Endothelial cell of umbilical vein (primary cell): ENCODE measurements around the gene ETV4. TPM values are rescaled to one million over a fixed set of nuclear protein-coding genes. Genes with fewer than 3 reads are reported as not detected.

Experiments used
- BruUV-seq: library from RNA; stranded (reverse); fragments of 400-500 nt; replicated peaks from 2 replicates; lab custom pipeline; 2021; lab: Mats Ljungman, UMichigan
- CTCF ChIA-PET: fragments of 300-600, 350-600 bp; sonication (Branson Sonifier 250); formaldehyde crosslinking; loops from one replicate; lab custom pipeline; 2021; ENCODE audit warnings: antibody characterized with exemption, inconsistent platforms; lab: Charles Lee
- POLR2A ChIA-PET: fragments of 300-600, 350-600 bp; sonication (Branson Sonifier 250); formaldehyde crosslinking; loops from one replicate; lab custom pipeline; 2021; ENCODE audit warnings: antibody characterized with exemption, inconsistent platforms; lab: Charles Lee
- DNase-seq: peaks from one replicate; pipeline ENCODE4 v3.0.0-alpha.2; 2011; ENCODE audit warnings: low read depth, low spot score
- FAIRE-seq: peaks from 2 replicates; lab custom pipeline; 2011; peaks lifted over from hg19 to GRCh38; lab: Jason Lieb, UNC
- H2AFZ ChIP-seq: 2 replicates; pipeline ENCODE4 v1.6.0; 2012; ENCODE audit warnings: low read depth, low read length, control low read depth, inconsistent platforms
- H3K27ac ChIP-seq: 2 replicates; pipeline ENCODE4 v1.5.1; 2011; ENCODE audit warnings: low read depth, mild to moderate bottlenecking, control low read depth, low read length, moderate library complexity; ENCODE audit not compliant: insufficient read depth
- H3K27me3 ChIP-seq, 2 experiments: 2 replicates each; pipeline versions ENCODE4 v1.6.0 to v1.6.1; 2011; ENCODE audit warnings: low read length in 2 of 2, mixed read lengths in 1 of 2; ENCODE audit not compliant: control insufficient read depth in 2 of 2, insufficient read depth in 2 of 2
- H3K36me3 ChIP-seq, 2 experiments: 2 replicates in 1 of 2; 3 replicates in 1 of 2; pipeline ENCODE4 v1.5.1; 2011; ENCODE audit warnings: low read length in 2 of 2, mild to moderate bottlenecking in 1 of 2, moderate library complexity in 1 of 2; ENCODE audit not compliant: control insufficient read depth in 2 of 2, insufficient read depth in 2 of 2; ENCODE audit errors: extremely low read depth in 1 of 2
- H3K4me1 ChIP-seq: 3 replicates; pipeline ENCODE4 v1.5.1; 2011; ENCODE audit warnings: mild to moderate bottlenecking, low read length; ENCODE audit not compliant: control insufficient read depth, insufficient read depth; ENCODE audit errors: extremely low read depth
- H3K4me2 ChIP-seq: 2 replicates; pipeline ENCODE4 v1.6.1; 2011; ENCODE audit warnings: low read length, control low read depth, mixed read lengths; ENCODE audit not compliant: insufficient read depth
- H3K4me3 ChIP-seq, 3 experiments: fragments of 200-600 bp in 1 of 3; sonication (generic), shearing (Covaris generic) in 1 of 3; replicated peaks in 1 of 3; 2 replicates each; pipeline ENCODE4 v1.5.1; 2011 to 2016; ENCODE audit warnings: control low read depth in 3 of 3, low read length in 3 of 3, mild to moderate bottlenecking in 2 of 3, inconsistent platforms in 1 of 3, low read depth in 1 of 3, moderate library complexity in 1 of 3; ENCODE audit not compliant: insufficient read depth in 1 of 3
- H3K79me2 ChIP-seq: 2 replicates; pipeline ENCODE4 v1.6.0; 2012; ENCODE audit warnings: low read length, inconsistent platforms; ENCODE audit not compliant: control insufficient read depth, insufficient read depth
- H3K9ac ChIP-seq: replicated peaks from 2 replicates; pipeline ENCODE3; 2011; ENCODE audit warnings: low read length, control low read depth; ENCODE audit not compliant: insufficient read depth; ENCODE audit errors: extremely low read depth
- H3K9me1 ChIP-seq: replicated peaks from 3 replicates; pipeline ENCODE4 v1.6.0; 2011; ENCODE audit warnings: mild to moderate bottlenecking, low read length; ENCODE audit not compliant: control insufficient read depth, insufficient read depth; ENCODE audit errors: extremely low read depth
- H3K9me3 ChIP-seq: replicated peaks from 2 replicates; pipeline ENCODE4 v1.5.1; 2012; ENCODE audit warnings: low read length, inconsistent platforms; ENCODE audit not compliant: control insufficient read depth, insufficient read depth
- H4K20me1 ChIP-seq: replicated peaks from 2 replicates; pipeline ENCODE3; 2011; ENCODE audit warnings: mild to moderate bottlenecking, low read length; ENCODE audit not compliant: control insufficient read depth, insufficient read depth; ENCODE audit errors: extremely low read depth
- EZH2 ChIP-seq: IDR thresholded peaks from 2 replicates; pipeline ENCODE4 v1.6.1; 2012; ENCODE audit warnings: borderline replicate concordance, low read depth, mild to moderate bottlenecking, moderate library complexity, low read length, inconsistent platforms; ENCODE audit not compliant: severe bottlenecking
- FOS ChIP-seq: IDR thresholded peaks from 2 replicates; pipeline ENCODE4 v1.6.1; 2011; ENCODE audit warnings: mild to moderate bottlenecking, low read length, moderate library complexity, borderline replicate concordance; ENCODE audit not compliant: insufficient read depth
- GATA2 ChIP-seq: IDR thresholded peaks from 2 replicates; pipeline ENCODE4 v1.7.0; 2011; ENCODE audit warnings: low read depth, mild to moderate bottlenecking, moderate library complexity, mixed read lengths, low read length; ENCODE audit not compliant: insufficient read length, insufficient read depth
- MYC ChIP-seq: IDR thresholded peaks from one replicate; pipeline ENCODE4 v1.6.1; 2011; ENCODE audit warnings: mild to moderate bottlenecking, low read depth, low read length
- POLR2AphosphoS5 ChIP-seq: IDR thresholded peaks from 2 replicates; pipeline ENCODE4 v1.6.1; 2012; ENCODE audit warnings: low read depth, mild to moderate bottlenecking, control low read depth, low read length, moderate library complexity; ENCODE audit not compliant: insufficient read depth
- dilution Hi-C: fragments of 300-500 bp; cut with MboI; formaldehyde crosslinking; loops from one replicate; pipeline ENCODE4 v1.15.0; 2019; ENCODE audit warnings: low sequenced_read_pairs; ENCODE audit not compliant: extremely low pct_ligation_motif_present
- intact Hi-C: fragments of 100-400 bp; cut with micrococcal nuclease; formaldehyde crosslinking; loops from one replicate; pipeline ENCODE4 v1.10.0; 2022
- polyA plus RNA-seq, 4 experiments: library from polyadenylated mRNA; depleted of rRNA in 3 of 4; stranded (reverse) in 3 of 4; unstranded in 1 of 4; fragments of >200 nt; gene quantifications; 2 replicates each; pipeline versions ENCODE4 v1.2.1 to v1.2.3, GENCODE V29; 2011 to 2012; ENCODE audit warnings: missing spikeins in 1 of 4
- total RNA-seq: library from RNA; stranded (reverse); gene quantifications from 2 replicates; pipeline ENCODE4 v1.2.3, GENCODE V29; 2021

Gene ETV4
- total and polyA plus RNA-seq, 2 donors (not counting 3 experiments of a cell fraction or from before 2014, with no cell fraction given), result 7.3 to 32.2 TPM

DNA sequence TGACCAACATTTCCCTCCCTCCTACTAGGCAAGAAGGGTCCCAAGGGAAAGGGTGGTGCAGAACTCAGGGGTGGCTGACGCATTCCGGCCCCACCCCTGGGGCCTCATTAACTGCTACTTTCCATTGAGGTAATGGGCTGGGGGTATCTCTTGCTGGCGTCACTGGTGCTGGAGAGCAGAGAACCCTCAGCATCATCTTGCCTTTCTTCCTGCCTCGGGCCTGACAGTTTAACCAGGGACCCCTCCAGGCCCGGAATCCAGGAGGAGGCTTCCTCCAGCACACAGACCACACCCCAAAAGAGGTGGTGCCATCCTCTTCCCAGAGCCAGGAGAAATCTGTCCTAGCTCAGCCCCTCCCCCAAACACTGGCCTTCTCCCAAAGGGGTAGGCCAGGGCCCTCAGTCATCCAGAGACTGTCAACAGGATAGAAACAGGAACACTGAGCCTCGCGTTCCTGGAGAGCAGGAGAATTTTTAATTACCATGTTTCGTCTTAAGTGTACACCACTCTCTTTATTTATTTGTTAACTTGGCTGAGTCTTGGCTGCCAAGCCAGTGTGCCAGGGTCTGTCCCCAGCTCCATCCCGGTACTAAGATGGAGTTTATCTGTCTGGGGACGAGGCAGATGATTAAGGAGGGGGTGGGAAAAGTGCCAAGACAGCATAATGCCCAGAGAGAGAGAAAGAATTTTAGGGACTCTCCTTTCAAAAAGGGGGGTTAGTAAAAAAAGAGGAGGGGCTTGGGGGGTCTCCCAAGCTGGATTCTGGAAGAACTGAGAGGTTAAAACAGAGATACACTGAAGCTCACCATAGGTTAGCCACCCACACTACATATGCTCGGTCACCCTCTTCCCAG is 5.1 kb downstream of the ETV4 start:
- POLR2A ChIA-PET, result no interaction called here
- Histone ChIP-seq H3K36me3 (no peaks in the 10 kb centered on the region), H3K9me1 (no peaks in the 10 kb centered on the region), H3K27ac (no peak overlapping the region), H3K9me3 (no peaks in the 10 kb centered on the region), H4K20me1 (no peaks in the 10 kb centered on the region), H3K27me3 (no peaks in the 10 kb centered on the region), H3K79me2 (peaks cover 17% of the 10 kb centered on the region), H3K4me3 (no peak overlapping the region), H3K9ac (no peak overlapping the region), H3K4me2 (no peak overlapping the region), H3K4me1 (peaks cover 21% of the 10 kb centered on the region), H2AFZ (no peak overlapping the region)
- FAIRE-seq, result no peak
- no TSS peak for BruUV-seq
- TF ChIP-seq POLR2AphosphoS5 (no peak), GATA2 (no peak), EZH2 (no peak), MYC (no peak), FOS (no peak)
- intact Hi-C loops, result no loop called here
- CTCF ChIA-PET, result interaction anchor here (0.8 to 1.2 kb wide), 2 partner anchors 21 to 133 kb away, joined by 3 to 4 read pairs; no protein-coding TSS in a partner anchor
- DNase-seq, result no peak
- dilution Hi-C loops, result no loop called here
